ENCODE measurements around the gene DPRX.

DNA sequence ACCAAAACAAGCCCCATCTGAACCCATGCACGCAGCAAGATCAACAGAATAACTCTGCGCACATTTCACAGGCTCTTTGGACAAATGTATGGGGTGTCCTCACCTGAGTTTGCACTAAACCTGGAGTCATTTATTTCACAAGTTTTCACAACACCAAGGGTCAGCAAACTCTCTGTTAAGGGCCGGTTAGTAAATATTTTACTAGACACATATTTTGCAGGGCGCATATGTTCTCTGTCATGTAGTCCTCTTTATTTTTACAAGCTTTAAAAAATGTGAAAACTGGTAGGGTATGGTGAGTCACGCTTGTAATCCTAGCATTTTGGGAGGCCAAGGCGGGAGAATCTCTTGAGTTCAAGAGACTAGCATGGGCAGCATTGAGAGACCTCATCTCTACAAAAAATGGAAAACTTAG is 45.5 kb upstream of the DPRX start:
- TF ChIP-seq, protein P1, sequence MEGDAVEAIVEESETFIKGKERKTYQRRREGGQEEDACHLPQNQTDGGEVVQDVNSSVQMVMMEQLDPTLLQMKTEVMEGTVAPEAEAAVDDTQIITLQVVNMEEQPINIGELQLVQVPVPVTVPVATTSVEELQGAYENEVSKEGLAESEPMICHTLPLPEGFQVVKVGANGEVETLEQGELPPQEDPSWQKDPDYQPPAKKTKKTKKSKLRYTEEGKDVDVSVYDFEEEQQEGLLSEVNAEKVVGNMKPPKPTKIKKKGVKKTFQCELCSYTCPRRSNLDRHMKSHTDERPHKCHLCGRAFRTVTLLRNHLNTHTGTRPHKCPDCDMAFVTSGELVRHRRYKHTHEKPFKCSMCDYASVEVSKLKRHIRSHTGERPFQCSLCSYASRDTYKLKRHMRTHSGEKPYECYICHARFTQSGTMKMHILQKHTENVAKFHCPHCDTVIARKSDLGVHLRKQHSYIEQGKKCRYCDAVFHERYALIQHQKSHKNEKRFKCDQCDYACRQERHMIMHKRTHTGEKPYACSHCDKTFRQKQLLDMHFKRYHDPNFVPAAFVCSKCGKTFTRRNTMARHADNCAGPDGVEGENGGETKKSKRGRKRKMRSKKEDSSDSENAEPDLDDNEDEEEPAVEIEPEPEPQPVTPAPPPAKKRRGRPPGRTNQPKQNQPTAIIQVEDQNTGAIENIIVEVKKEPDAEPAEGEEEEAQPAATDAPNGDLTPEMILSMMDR (IDR thresholded peaks at IDR 0.05; ENCODE audit: insufficient read depth, low read depth, low read length): no peak
- TF ChIP-seq EZH2 (IDR thresholded peaks at IDR 0.05; ENCODE audit: insufficient read depth, low read length): no peak

All from astrocyte (in vitro differentiated cells and primary cell).